HEK293 (cell line): ENCODE measurements around the gene ZSCAN26.

ENCODE experiments used
- PRDM1 ChIP-seq: fragments of 450-650 bp; formaldehyde crosslinking; IDR thresholded peaks from 2 replicates; pipeline ENCODE4; 2016; ENCODE audit warnings: missing biosample characterization, missing genetic modification characterization
- YY1 ChIP-seq: fragments of 450-650 bp; formaldehyde crosslinking; IDR thresholded peaks from 2 replicates; pipeline ENCODE4 v1.5.1; 2018; ENCODE audit warnings: missing biosample characterization, missing genetic modification characterization
- ZBTB20 ChIP-seq: fragments of 450-650 bp; formaldehyde crosslinking; IDR thresholded peaks from 2 replicates; pipeline ENCODE4 v1.5.1; 2016; ENCODE audit warnings: missing biosample characterization, missing genetic modification characterization
- ZEB2 ChIP-seq: fragments of 450-650 bp; formaldehyde crosslinking; IDR thresholded peaks from 2 replicates; pipeline ENCODE4 v1.5.1; 2016; ENCODE audit warnings: missing biosample characterization, missing genetic modification characterization
- ZFHX2 ChIP-seq: fragments of 450-650 bp; formaldehyde crosslinking; conservative IDR thresholded peaks from 2 replicates; pipeline ENCODE4 v1.5.1; 2016; ENCODE audit warnings: missing biosample characterization, missing genetic modification characterization
- ZNF138 ChIP-seq: fragments of 450-650 bp; formaldehyde crosslinking; IDR thresholded peaks from 2 replicates; pipeline ENCODE4 v1.5.1; 2016; ENCODE audit warnings: missing biosample characterization, missing genetic modification characterization, borderline replicate concordance
- ZNF223 ChIP-seq: fragments of 450-650 bp; formaldehyde crosslinking; IDR thresholded peaks from 2 replicates; pipeline ENCODE4 v1.5.1; 2016; ENCODE audit warnings: missing biosample characterization, missing genetic modification characterization
- ZNF324 ChIP-seq: fragments of 450-650 bp; formaldehyde crosslinking; IDR thresholded peaks from 2 replicates; pipeline ENCODE4 v1.5.1; 2016; ENCODE audit warnings: missing biosample characterization, missing genetic modification characterization
- ZNF37A ChIP-seq: fragments of 450-650 bp; IDR thresholded peaks from 2 replicates; pipeline ENCODE4 v1.5.1; 2018; ENCODE audit warnings: missing biosample characterization, missing genetic modification characterization
- ZNF394 ChIP-seq: fragments of 450-650 bp; formaldehyde crosslinking; IDR thresholded peaks from 2 replicates; pipeline ENCODE4 v1.5.1; 2016; ENCODE audit warnings: missing biosample characterization, missing genetic modification characterization, mild to moderate bottlenecking, moderate library complexity, borderline replicate concordance
- ZNF404 ChIP-seq: fragments of 450-650 bp; formaldehyde crosslinking; IDR thresholded peaks from 2 replicates; pipeline ENCODE4 v1.5.1; 2017; ENCODE audit warnings: missing biosample characterization, missing genetic modification characterization
- ZNF623 ChIP-seq: fragments of 450-650 bp; formaldehyde crosslinking; IDR thresholded peaks from 2 replicates; pipeline ENCODE4 v1.5.1; 2016; ENCODE audit warnings: missing biosample characterization, missing genetic modification characterization
- ZSCAN30 ChIP-seq: fragments of 450-650 bp; IDR thresholded peaks from 2 replicates; pipeline ENCODE4 v1.5.1; 2018; ENCODE audit warnings: missing biosample characterization, mild to moderate bottlenecking, missing genetic modification characterization, moderate library complexity
- TF ChIP-seq, protein P1 (sequence below): fragments of 450-650 bp; formaldehyde crosslinking; IDR thresholded peaks from 2 replicates; pipeline ENCODE4 v1.5.1; 2016; ENCODE audit warnings: missing biosample characterization, missing genetic modification characterization
- TF ChIP-seq, protein P2 (sequence below): fragments of 450-650 bp; formaldehyde crosslinking; IDR thresholded peaks from 2 replicates; pipeline ENCODE4 v1.5.1; 2016; ENCODE audit warnings: missing biosample characterization, missing genetic modification characterization
- TF ChIP-seq, protein P3 (sequence below): fragments of 450-650 bp; formaldehyde crosslinking; IDR thresholded peaks from 2 replicates; pipeline ENCODE4 v1.5.1; 2016; ENCODE audit warnings: missing biosample characterization, missing genetic modification characterization
- TF ChIP-seq, protein P4 (sequence below): fragments of 450-650 bp; formaldehyde crosslinking; IDR thresholded peaks from 2 replicates; pipeline ENCODE4 v1.5.1; 2016; ENCODE audit warnings: missing biosample characterization, missing genetic modification characterization
- TF ChIP-seq, protein P5 (sequence below): fragments of 450-650 bp; formaldehyde crosslinking; IDR thresholded peaks from 2 replicates; pipeline ENCODE4 v1.5.1; 2017; ENCODE audit warnings: missing biosample characterization, missing genetic modification characterization
- TF ChIP-seq, protein P6 (sequence below): fragments of 450-650 bp; formaldehyde crosslinking; IDR thresholded peaks from 2 replicates; pipeline ENCODE4 v1.5.1; 2016; ENCODE audit warnings: missing biosample characterization, missing genetic modification characterization
- TF ChIP-seq, protein P7 (sequence below): fragments of 450-650 bp; formaldehyde crosslinking; IDR thresholded peaks from 2 replicates; pipeline ENCODE4 v1.5.1; 2016; ENCODE audit warnings: missing biosample characterization, missing genetic modification characterization
- TF ChIP-seq, protein P8 (sequence below): fragments of 450-650 bp; formaldehyde crosslinking; IDR thresholded peaks from 2 replicates; pipeline ENCODE4 v1.5.1; 2016; ENCODE audit warnings: missing biosample characterization, missing genetic modification characterization

ZSCAN26 gene

DNA sequence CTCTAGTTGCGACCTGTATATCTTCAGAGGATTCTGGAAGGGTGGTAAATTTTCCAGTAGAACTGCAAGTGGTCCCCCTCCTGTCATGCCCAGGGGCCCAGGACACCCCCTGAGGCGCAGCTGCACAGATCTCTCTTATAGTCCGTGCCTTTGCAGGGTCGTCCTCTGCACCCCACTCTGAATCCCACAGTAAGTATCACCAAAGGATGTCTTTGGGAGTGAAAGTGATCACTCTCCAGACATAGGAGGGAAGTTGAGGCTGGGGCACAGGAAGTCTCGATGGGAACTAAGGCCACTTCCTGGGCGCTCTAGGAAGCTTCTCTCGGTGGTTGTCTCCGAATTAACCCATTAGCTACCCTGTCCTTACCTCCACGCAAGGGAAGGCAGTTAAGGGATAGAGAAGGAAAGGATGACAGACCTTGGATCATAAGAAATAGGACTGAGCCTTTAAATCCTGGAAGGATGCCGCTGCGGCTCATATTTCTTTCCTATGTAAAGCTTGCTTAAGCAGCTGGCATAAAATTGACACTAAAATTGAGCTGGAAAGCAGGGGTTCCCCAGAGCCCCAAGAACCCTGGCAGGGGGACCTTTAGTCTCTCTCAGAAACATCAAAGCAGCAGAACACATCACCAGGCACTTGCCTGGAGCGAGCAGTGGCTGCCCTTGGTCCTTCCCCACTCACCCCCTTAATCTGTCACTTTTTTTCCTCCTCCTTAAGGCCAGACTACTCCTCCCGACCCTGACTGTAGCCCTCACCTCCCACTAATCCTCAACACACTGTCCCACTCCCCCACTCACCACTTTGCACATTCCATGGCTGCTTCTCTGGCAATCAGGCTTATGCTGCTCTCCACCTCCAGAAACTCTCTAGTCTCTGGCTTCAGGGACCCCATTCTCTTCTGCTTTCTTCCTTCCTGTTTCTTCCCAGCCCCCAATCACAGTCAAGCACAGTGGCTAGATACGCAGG is 14.7 kb upstream of the ZSCAN26 start, which contains the start of gene ZKSCAN4 (continued):
- TF ChIP-seq, protein P1, sequence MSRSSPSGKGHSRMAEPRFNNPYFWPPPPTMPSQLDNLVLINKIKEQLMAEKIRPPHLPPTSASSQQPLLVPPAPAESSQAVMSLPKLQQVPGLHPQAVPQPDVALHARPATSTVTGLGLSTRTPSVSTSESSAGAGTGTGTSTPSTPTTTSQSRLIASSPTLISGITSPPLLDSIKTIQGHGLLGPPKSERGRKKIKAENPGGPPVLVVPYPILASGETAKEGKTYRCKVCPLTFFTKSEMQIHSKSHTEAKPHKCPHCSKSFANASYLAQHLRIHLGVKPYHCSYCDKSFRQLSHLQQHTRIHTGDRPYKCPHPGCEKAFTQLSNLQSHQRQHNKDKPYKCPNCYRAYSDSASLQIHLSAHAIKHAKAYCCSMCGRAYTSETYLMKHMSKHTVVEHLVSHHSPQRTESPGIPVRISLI (tag by site-specific recombination): no peak
- TF ChIP-seq ZNF324 (peak; percentile 73; the same call in 1 of the 2 replicates), ZNF223 (tag by site-specific recombination) (no peak), ZFHX2 (tag by site-specific recombination) (peak; percentile 50), ZBTB20 (tag by site-specific recombination) (peak; percentile 74), ZNF623 (tag by site-specific recombination) (no peak), ZSCAN30 (peak; percentile 90), ZNF394 (tag by site-specific recombination) (peak; percentile 68; the same call in 1 of the 2 replicates), ZEB2 (tag by site-specific recombination) (0 out of 2 replicates have a peak, but pooled peaks have one; percentile 23), PRDM1 (tag by site-specific recombination) (peak; percentile 91), YY1 (tag by site-specific recombination) (peak; percentile 70; the same call in 1 of the 2 replicates), ZNF404 (tag by site-specific recombination) (no peak), ZNF37A (no peak), ZNF138 (tag by site-specific recombination) (no peak)
- TF ChIP-seq, protein P2, sequence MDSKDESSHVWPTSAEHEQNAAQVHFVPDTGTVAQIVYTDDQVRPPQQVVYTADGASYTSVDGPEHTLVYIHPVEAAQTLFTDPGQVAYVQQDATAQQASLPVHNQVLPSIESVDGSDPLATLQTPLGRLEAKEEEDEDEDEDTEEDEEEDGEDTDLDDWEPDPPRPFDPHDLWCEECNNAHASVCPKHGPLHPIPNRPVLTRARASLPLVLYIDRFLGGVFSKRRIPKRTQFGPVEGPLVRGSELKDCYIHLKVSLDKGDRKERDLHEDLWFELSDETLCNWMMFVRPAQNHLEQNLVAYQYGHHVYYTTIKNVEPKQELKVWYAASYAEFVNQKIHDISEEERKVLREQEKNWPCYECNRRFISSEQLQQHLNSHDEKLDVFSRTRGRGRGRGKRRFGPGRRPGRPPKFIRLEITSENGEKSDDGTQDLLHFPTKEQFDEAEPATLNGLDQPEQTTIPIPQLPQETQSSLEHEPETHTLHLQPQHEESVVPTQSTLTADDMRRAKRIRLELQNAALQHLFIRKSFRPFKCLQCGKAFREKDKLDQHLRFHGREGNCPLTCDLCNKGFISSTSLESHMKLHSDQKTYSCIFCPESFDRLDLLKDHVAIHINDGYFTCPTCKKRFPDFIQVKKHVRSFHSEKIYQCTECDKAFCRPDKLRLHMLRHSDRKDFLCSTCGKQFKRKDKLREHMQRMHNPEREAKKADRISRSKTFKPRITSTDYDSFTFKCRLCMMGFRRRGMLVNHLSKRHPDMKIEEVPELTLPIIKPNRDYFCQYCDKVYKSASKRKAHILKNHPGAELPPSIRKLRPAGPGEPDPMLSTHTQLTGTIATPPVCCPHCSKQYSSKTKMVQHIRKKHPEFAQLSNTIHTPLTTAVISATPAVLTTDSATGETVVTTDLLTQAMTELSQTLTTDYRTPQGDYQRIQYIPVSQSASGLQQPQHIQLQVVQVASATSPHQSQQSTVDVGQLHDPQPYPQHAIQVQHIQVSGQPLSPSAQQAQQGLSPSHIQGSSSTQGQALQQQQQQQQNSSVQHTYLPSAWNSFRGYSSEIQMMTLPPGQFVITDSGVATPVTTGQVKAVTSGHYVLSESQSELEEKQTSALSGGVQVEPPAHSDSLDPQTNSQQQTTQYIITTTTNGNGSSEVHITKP (tag by site-specific recombination): peak; percentile 86
- TF ChIP-seq, protein P3, sequence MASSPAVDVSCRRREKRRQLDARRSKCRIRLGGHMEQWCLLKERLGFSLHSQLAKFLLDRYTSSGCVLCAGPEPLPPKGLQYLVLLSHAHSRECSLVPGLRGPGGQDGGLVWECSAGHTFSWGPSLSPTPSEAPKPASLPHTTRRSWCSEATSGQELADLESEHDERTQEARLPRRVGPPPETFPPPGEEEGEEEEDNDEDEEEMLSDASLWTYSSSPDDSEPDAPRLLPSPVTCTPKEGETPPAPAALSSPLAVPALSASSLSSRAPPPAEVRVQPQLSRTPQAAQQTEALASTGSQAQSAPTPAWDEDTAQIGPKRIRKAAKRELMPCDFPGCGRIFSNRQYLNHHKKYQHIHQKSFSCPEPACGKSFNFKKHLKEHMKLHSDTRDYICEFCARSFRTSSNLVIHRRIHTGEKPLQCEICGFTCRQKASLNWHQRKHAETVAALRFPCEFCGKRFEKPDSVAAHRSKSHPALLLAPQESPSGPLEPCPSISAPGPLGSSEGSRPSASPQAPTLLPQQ (tag by site-specific recombination): peak; percentile 63
- TF ChIP-seq, protein P4, sequence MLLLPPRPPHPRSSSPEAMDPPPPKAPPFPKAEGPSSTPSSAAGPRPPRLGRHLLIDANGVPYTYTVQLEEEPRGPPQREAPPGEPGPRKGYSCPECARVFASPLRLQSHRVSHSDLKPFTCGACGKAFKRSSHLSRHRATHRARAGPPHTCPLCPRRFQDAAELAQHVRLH (tag by site-specific recombination): peak; percentile 87
- TF ChIP-seq, protein P5, sequence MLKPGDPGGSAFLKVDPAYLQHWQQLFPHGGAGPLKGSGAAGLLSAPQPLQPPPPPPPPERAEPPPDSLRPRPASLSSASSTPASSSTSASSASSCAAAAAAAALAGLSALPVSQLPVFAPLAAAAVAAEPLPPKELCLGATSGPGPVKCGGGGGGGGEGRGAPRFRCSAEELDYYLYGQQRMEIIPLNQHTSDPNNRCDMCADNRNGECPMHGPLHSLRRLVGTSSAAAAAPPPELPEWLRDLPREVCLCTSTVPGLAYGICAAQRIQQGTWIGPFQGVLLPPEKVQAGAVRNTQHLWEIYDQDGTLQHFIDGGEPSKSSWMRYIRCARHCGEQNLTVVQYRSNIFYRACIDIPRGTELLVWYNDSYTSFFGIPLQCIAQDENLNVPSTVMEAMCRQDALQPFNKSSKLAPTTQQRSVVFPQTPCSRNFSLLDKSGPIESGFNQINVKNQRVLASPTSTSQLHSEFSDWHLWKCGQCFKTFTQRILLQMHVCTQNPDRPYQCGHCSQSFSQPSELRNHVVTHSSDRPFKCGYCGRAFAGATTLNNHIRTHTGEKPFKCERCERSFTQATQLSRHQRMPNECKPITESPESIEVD: 0 out of 2 replicates have a peak, but pooled peaks have one; percentile 5
- TF ChIP-seq, protein P6, sequence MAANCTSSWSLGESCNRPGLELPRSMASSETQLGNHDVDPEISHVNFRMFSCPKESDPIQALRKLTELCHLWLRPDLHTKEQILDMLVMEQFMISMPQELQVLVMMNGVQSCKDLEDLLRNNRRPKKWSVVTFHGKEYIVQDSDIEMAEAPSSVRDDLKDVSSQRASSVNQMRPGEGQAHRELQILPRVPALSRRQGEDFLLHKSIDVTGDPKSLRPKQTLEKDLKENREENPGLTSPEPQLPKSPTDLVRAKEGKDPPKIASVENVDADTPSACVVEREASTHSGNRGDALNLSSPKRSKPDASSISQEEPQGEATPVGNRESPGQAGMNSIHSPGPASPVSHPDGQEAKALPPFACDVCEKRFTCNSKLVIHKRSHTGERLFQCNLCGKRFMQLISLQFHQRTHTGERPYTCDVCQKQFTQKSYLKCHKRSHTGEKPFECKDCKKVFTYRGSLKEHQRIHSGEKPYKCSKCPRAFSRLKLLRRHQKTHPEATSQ (tag by site-specific recombination): peak; percentile 71
- TF ChIP-seq, protein P7, sequence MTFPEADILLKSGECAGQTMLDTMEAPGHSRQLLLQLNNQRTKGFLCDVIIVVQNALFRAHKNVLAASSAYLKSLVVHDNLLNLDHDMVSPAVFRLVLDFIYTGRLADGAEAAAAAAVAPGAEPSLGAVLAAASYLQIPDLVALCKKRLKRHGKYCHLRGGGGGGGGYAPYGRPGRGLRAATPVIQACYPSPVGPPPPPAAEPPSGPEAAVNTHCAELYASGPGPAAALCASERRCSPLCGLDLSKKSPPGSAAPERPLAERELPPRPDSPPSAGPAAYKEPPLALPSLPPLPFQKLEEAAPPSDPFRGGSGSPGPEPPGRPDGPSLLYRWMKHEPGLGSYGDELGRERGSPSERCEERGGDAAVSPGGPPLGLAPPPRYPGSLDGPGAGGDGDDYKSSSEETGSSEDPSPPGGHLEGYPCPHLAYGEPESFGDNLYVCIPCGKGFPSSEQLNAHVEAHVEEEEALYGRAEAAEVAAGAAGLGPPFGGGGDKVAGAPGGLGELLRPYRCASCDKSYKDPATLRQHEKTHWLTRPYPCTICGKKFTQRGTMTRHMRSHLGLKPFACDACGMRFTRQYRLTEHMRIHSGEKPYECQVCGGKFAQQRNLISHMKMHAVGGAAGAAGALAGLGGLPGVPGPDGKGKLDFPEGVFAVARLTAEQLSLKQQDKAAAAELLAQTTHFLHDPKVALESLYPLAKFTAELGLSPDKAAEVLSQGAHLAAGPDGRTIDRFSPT (tag by site-specific recombination): no peak
- TF ChIP-seq, protein P8, sequence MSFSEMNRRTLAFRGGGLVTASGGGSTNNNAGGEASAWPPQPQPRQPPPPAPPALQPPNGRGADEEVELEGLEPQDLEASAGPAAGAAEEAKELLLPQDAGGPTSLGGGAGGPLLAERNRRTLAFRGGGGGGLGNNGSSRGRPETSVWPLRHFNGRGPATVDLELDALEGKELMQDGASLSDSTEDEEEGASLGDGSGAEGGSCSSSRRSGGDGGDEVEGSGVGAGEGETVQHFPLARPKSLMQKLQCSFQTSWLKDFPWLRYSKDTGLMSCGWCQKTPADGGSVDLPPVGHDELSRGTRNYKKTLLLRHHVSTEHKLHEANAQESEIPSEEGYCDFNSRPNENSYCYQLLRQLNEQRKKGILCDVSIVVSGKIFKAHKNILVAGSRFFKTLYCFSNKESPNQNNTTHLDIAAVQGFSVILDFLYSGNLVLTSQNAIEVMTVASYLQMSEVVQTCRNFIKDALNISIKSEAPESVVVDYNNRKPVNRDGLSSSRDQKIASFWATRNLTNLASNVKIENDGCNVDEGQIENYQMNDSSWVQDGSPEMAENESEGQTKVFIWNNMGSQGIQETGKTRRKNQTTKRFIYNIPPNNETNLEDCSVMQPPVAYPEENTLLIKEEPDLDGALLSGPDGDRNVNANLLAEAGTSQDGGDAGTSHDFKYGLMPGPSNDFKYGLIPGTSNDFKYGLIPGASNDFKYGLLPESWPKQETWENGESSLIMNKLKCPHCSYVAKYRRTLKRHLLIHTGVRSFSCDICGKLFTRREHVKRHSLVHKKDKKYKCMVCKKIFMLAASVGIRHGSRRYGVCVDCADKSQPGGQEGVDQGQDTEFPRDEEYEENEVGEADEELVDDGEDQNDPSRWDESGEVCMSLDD (tag by site-specific recombination): peak; percentile 52; the same call in 1 of the 2 replicates
